HEK293 (cell line): ENCODE data around the gene GIPC2.
A peak's percentile ranks its signal among the peaks of the same experiment; 100 is the strongest.

Experiments used
- CTCF ChIP-seq: fragments of 450-650 bp; formaldehyde crosslinking; IDR thresholded peaks from 2 replicates; pipeline ENCODE4 v1.5.1; 2016; ENCODE audit warnings: missing biosample characterization, missing genetic modification characterization
- ZBTB21 ChIP-seq: fragments of 450-650 bp; formaldehyde crosslinking; IDR thresholded peaks from 2 replicates; pipeline ENCODE4 v1.5.1; 2017; ENCODE audit warnings: missing biosample characterization, missing genetic modification characterization
- ZNF274 ChIP-seq, 2 experiments: fragments of 200-500 bp in 1 of 2; fragments of 450-650 bp in 1 of 2; sonication (Bioruptor generic) in 1 of 2; formaldehyde crosslinking in 1 of 2; IDR thresholded peaks; 2 replicates each; pipeline versions ENCODE4 v1.5.1 to v1.6.1; 2014 to 2016; ENCODE audit warnings: borderline replicate concordance in 1 of 2, inconsistent platforms in 1 of 2, low read length in 1 of 2, missing biosample characterization in 1 of 2, missing genetic modification characterization in 1 of 2

GRCh38 chr1:78005755-78006154 lies 40.0 kb upstream of the GIPC2 start:
- peak; percentile 68; the same call in 1 of the 2 replicates for TF ChIP-seq ZBTB21 (tag by site-specific recombination)
- no peak for TF ChIP-seq CTCF (tag by site-specific recombination)
- TF ChIP-seq ZNF274 (IDR thresholded peaks at IDR 0.05; ENCODE audit: low read length), result no peak
- TF ChIP-seq ZNF274 (tag by site-specific recombination; IDR thresholded peaks at IDR 0.05; ENCODE audit: borderline replicate concordance), result no peak
